NCI-H2227 (cell line): ENCODE measurements around the gene COQ10B.
"Not testable (repeated sequence)": the region's sequence is repeated elsewhere in the genome, so short reads cannot be mapped to it uniquely, and the experiment has no call there.

Source experiments
- DNase-seq: peaks from one replicate; lab custom pipeline; 2025; ENCODE audit not compliant: unreplicated experiment; lab: John Stamatoyannopoulos, UW

Gene COQ10B

DNA sequence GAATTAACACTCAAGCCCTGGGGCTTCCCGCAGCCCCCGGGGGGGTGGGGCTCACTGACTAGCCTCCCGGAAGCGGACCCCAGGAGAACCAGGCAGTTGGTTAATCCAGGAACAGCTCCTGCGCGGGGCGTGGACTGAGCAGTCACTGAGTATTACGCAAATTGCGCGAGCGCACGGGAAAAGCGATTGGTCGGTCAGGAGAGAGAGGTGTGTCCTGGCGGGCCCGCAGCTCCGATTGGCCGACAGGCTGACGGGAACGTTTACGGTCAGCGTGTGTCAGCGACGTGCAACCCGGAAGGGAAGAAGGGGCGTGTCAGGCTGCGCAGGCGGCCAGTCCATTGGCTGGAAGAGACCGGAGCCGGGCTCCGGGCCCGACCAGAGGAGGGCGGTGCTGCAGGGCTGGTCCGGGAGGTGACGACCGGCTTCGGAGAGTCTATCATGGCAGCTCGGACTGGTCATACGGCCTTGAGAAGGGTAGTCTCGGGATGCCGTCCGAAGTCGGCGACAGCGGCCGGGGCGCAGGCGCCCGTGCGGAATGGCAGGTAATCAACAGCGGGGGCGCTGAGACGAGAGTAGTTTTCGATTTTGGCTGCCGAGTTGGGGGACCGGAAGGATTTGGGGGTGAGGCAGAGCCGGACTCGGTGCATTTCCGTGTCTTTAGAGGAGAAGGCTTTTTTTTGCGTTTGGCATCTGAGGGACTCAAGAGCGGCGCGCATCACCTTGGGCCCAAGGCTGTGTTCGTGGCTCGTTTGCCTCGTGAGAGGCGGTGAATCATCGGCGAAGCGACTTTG, at the start of gene COQ10B:
TSS of gene COQ10B (plus strand) at position 430 of the 791 bp plus-strand sequence. CDS start at position 439, 9 bp downstream.
- DNase-seq, result peak; percentile 100

- DNase-seq, result no peak
These were observed 47.8 kb upstream of the COQ10B start for GRCh38 chr2:197405582-197405981.

GRCh38 chr2:197414039-197414438, 39.3 kb upstream of the COQ10B start:
- no peak for DNase-seq

- no peak for DNase-seq
These were observed 38.8 kb upstream of the COQ10B start for GRCh38 chr2:197414515-197414914.

DNA sequence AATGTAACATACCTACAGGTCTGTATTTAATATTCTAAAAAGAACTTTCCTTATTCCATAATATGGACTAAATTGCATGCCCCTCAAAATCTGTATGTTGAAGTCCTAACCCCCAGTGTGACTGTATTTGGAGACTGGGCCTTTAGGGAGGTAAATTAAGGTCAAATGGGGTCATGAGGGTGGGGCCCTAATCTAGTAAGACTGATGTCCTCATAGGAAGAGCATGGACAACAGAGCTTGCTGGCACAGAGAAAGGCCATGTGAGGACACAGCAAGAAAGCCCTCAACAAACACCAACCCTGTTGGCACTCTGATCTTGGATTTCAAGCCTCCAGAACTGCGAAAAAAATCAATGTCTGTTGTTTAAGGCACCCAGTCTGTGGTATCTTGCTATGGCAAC, 37.1 kb upstream of the COQ10B start:
- no peak for DNase-seq

DNA sequence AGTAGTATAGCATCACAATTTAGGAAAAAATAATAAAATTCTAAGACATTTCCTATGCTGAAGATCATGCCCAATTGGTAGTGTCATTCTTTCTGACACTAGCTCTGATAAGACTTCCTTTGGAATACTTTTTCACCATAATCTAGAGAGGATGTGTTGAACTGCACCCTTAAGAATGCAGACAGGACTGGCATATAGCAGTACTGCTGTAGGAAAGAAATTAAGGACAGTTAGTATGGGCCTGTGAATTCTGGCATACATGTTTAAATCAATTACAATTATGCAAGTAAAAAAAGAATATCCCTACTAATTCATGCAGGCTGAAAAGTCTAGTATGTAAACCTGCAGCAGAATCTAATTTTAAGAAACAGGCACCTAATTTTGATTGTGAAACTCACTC, 33.9 kb upstream of the COQ10B start:
- no peak for DNase-seq

DNA sequence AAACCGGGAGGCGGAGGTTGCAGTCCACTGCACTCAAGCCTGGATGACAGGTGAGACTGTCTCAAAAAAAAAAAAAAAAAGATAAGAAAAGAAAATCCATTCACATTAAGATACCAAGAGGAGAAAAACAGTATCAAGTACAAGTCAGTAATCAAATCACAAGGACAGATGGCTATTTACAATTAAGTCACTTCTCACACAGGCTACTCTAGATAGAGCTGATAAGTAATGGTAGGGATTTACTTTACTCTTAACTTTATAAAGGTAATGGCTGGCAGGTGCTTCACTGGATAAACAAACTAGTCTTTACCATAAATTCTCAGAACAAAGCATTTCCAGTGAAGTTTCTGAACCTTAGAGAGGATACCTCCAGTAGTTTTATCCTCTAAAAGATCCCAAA, 30.0 kb upstream of the COQ10B start:
- DNase-seq, result no peak

GRCh38 chr2:197425550-197425949, 27.8 kb upstream of the COQ10B start:
- DNase-seq, result no peak

DNA sequence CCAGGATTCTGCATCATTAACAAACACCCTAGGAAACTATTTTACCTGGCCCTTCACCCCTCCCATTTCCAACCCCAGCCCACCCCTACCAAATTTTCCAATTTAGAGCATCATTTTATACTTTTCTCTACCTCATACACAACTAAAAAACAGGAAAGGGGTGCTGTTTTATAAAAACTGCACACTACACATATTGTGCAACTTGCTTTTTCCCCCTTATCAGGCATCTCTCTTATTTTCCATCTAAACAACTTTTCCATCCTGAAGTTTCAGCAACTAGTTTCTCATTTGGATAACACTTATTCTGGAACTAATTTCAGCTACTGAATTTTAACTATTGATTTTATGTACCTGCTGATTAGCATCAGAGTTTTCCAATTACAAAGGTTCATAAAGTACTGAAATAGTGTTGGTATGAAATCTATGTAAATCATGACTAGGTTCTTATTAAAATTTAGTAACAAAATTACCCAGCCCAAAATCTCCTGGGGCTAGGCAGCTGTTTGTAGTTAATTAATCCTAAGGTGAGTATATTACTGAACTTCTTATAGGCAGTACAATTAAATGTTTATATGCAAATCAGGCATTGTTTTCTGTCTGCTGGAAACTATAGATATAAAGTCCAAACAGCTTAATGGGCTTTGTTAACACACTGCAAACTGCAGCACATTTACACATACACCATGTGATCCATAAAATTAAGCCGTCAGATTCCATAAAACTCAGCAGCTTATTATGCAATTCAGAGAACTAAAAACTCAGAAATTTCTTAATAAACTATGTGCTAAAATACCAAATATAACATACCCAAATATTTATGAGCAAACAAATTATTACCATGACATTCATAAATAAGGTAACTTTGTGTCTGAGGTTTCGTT, 26.4 kb upstream of the COQ10B start:
- DNase-seq, result no peak

DNA sequence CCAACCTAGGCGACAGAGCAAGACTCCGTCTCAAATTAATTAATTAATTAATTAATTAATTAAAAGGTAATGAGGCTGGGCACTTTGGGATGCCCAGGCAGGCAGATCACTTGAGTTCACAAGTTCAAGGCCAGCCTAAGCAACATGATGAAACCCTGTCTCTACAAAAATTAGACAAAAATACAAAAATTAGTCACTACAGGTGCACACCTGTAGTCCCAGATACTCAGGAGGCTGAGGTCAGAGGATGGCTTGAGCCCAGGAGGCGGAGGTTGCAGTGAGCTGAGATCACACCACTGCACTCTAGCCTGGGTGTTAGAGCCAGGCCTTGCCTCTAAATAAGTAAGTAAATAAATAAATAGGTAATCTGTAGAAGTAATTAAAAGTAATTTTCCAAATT, 25.4 kb upstream of the COQ10B start:
- DNase-seq, result no peak

DNA sequence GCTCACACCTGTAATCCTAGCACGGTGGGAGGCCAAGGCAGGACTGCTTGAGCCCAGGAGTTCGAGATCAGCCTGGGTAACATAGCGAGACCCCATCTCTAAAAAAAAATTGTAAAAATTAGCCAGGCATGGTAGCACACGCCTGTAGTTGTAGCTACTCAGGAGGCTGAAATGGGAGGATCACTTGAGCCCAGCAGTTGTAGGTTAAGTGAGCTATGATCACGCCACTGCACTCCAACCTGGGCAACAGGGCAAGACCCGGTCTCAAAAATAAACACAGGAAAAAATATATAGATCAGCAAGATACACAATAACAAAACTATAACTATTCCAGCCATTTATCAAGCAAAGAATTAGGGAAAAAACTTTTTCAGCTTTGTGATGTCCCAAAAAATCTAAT, 21.5 kb upstream of the COQ10B start:
- no peak for DNase-seq

DNA sequence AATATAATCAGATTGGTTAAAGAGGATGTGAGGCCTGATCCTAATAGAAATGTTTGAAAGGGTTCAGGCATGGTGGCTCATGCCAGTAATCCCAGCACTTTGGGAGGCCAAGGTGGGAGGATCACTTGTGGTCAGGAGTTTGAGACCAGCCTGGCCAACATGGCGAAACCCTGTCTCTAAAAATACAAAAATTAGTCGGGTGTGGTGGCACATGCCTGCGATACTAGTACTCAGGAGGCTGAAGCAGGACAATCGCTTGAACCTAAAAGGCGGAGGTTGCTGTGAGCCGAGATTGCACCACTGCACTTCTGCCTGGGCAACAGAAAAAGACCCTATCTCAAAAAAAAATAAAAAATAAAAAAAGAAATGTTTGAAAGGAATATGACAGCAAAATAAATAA, 20.8 kb upstream of the COQ10B start:
- not testable (repeated sequence) for DNase-seq

DNA sequence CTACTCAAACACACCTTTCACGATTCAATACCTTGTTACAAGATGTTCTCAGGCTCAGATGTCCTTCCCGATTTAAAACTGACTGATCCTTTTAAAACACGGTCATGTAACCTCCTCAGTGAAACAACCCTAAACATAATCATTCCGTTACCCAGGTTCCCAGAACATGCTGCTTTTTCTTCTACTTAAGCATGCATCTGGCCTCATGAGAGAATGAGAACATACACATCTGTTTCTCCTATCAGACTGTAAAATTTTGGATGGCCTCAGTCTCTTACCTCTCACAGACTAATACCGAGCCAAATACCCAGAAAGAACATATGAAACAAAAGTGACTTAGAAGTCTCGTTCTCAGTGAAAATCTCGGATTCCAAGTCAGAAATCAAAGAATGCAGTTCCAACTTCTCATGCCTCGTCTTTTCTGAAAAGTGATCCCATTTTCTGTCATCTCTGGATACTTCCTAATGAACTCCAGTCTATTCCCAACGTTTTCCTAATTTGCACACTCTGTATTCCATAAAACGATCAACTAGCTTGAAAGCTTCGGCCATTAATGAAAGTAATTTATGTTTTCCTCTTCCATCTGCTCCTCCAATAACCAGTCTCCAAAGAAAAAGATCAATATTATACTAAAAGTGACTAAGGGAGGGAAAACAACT, 19.4 kb upstream of the COQ10B start:
- DNase-seq, result no peak

GRCh38 chr2:197434541-197435513, 18.5 kb upstream of the COQ10B start, which contains the start of gene SF3B1:
Gene SF3B1 (minus strand): TSS chr2:197435028. CDS start chr2:197434999, 29 bp downstream.
- peak; percentile 100 for DNase-seq

DNA sequence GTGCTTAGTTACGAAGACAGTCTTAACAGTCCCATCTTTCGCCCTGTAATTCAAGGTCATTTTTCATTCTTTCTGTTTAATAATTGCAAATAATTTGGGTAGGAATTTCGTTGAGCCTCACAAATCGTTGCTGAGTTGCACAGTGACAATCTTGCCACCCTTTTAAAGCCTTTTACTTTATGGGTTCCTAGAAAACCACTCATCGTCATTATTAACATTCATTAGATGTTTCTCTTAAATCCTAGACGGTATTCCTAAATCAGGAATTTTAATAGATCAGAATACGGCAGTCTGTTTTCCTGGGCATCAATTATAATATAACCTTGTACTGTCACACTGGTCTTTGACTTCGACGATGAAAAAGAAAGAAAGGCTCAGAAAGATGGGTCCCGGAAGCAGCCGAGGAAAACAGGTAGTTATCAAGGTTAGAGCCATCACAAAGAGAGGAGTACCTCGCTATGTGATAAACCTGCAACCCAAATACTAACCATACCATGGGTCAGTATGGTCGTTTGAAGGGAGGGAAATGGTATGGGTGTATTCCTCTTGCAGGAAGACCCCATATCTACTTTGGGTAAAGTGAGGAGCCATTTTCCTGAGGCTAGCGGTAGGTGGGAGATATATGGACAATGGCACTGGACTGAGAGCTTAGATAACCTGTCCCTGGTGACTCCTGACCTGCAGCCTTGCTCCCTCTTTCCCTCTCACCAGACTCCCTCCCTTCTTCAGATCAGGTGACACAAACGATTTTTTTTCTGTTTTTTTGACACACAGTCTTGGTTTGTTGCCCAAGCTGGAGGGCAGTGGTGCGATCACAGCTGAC, 17.5 kb upstream of the COQ10B start:
- no peak for DNase-seq

- no peak for DNase-seq
These were observed 16.0 kb upstream of the COQ10B start for GRCh38 chr2:197437380-197437779.

GRCh38 chr2:197442857-197443256, 10.5 kb upstream of the COQ10B start:
- DNase-seq, result no peak

DNA sequence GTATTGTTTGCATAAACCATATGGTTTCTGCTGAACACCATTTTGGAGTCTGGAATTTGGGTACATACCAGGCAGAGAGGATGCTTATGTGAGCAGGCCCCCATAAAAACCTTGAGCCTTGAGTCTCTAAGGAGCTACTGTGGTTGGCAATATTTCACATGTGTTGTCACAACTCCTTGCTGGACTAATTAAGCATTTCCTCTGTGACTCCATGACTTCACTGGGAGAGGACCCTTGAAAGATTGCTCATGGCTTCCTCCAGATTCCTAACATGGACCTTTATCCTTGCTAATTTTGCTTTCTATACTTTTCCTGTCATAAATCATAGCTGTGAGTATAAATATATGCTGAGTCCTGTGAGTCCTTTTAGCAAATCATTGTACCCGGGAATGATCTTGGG, 7.6 kb upstream of the COQ10B start:
- no peak for DNase-seq

DNA sequence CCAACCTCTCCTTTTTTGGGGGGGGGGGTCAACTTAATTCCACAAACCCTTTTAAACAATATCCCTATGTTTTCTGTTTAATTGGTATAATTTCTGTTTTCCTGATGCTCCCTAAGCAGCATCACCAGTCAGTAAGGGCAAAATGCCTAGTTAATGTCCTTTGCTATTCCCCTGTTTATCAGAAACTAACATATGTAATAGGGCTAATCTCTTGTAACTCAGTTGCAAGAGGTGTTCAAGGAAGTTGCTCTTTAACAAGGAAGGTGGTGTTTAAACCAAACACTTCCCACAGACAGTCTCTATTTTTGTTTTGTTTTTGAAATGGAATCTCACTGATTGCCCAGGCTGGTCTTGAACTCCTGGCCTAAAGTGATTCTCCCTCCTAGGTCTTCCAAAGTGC, 6.5 kb upstream of the COQ10B start:
- DNase-seq, result no peak
